CD14-positive monocyte (primary cell): ENCODE measurements around the gene SLC26A6. TPM values are rescaled to one million over a fixed set of nuclear protein-coding genes. Genes with fewer than 3 reads are reported as not detected.

Experiments used
- DNase-seq, 3 donors: peaks; one replicate each; pipeline ENCODE4 v3.0.0-alpha.2; 2011 to 2022
- H2AFZ ChIP-seq: 2 replicates; pipeline ENCODE4 v1.6.0; 2012; ENCODE audit warnings: mild to moderate bottlenecking, low read depth, low read length, inconsistent platforms; ENCODE audit not compliant: insufficient read depth, poor library complexity, severe bottlenecking
- H3K27ac ChIP-seq, 2 donors: 1 replicate in 1 of 2; 2 replicates in 1 of 2; pipeline ENCODE4 v1.5.1; 2012 to 2013; ENCODE audit warnings: low read length in 2 of 2, control low read depth in 1 of 2, inconsistent platforms in 1 of 2, low read depth in 1 of 2, mild to moderate bottlenecking in 1 of 2
- H3K27me3 ChIP-seq, 2 donors: one replicate each; pipeline versions ENCODE4 v1.6.0 to v1.6.1; 2011 to 2013; ENCODE audit warnings: low read length in 2 of 2; ENCODE audit not compliant: control insufficient read depth in 2 of 2, insufficient read depth in 2 of 2
- H3K36me3 ChIP-seq, 2 donors: replicated peaks in 1 of 2; 1 replicate in 1 of 2; 2 replicates in 1 of 2; pipeline versions ENCODE4 v1.5.1 to v1.6.1; 2012 to 2013; ENCODE audit warnings: low read length in 2 of 2, control low read depth in 1 of 2, inconsistent platforms in 1 of 2, mild to moderate bottlenecking in 1 of 2; ENCODE audit not compliant: insufficient read depth in 2 of 2, control insufficient read depth in 1 of 2
- H3K4me1 ChIP-seq, 2 donors: 1 replicate in 1 of 2; 2 replicates in 1 of 2; pipeline versions ENCODE4 v1.5.1 to v1.6.1; 2012 to 2013; ENCODE audit warnings: low read length in 2 of 2, control low read depth in 1 of 2, inconsistent platforms in 1 of 2, mild to moderate bottlenecking in 1 of 2, moderate library complexity in 1 of 2; ENCODE audit not compliant: insufficient read depth in 2 of 2, control insufficient read depth in 1 of 2
- H3K4me2 ChIP-seq: replicated peaks from 2 replicates; pipeline ENCODE3; 2012; ENCODE audit warnings: low read length, moderate library complexity, mild to moderate bottlenecking; ENCODE audit not compliant: poor library complexity, severe bottlenecking; ENCODE audit errors: extremely low read depth
- H3K4me3 ChIP-seq, 3 experiments: fragments of 200-600 bp in 1 of 3; sonication (generic) in 1 of 3; replicated peaks in 1 of 3; 1 replicate in 2 of 3; 2 replicates in 1 of 3; pipeline ENCODE4 v1.5.1; 2011 to 2013; ENCODE audit warnings: low read length in 3 of 3, mild to moderate bottlenecking in 3 of 3, control low read depth in 2 of 3, low read depth in 2 of 3, inconsistent platforms in 1 of 3, moderate library complexity in 1 of 3
- H3K79me2 ChIP-seq: 2 replicates; pipeline ENCODE4 v1.6.0; 2012; ENCODE audit warnings: mild to moderate bottlenecking, control low read depth, inconsistent platforms, low read length, moderate library complexity; ENCODE audit not compliant: insufficient read depth
- H3K9ac ChIP-seq: 2 replicates; pipeline ENCODE4 v1.6.0; 2017; ENCODE audit warnings: low read length, mild to moderate bottlenecking; ENCODE audit not compliant: insufficient read depth, poor library complexity, severe bottlenecking
- H3K9me3 ChIP-seq, 2 donors: replicated peaks in 1 of 2; 1 replicate in 1 of 2; 2 replicates in 1 of 2; pipeline versions ENCODE4 v1.5.1 to v1.6.1; 2012 to 2013; ENCODE audit warnings: low read length in 2 of 2, control low read depth in 1 of 2; ENCODE audit not compliant: control insufficient read depth in 1 of 2, insufficient read depth in 1 of 2
- H4K20me1 ChIP-seq: 2 replicates; pipeline ENCODE4 v1.6.0; 2012; ENCODE audit warnings: mild to moderate bottlenecking, low read length, control low read depth, moderate library complexity; ENCODE audit not compliant: insufficient read depth
- H3K27ac Mint-ChIP-seq, 7 donors: one replicate each; pipeline ENCODE4 v1.8.0; 2020; ENCODE audit warnings: mild to moderate bottlenecking in 7 of 7, mixed read lengths in 7 of 7, moderate library complexity in 6 of 7, inconsistent platforms in 2 of 7
- H3K27me3 Mint-ChIP-seq, 3 donors: one replicate each; pipeline ENCODE4 v1.8.0; 2021 to 2022; ENCODE audit warnings: low read depth in 3 of 3, mild to moderate bottlenecking in 3 of 3, mixed read lengths in 3 of 3, moderate library complexity in 3 of 3, inconsistent platforms in 1 of 3
- H3K36me3 Mint-ChIP-seq, 2 donors: one replicate each; pipeline ENCODE4 v1.8.0; 2020; ENCODE audit warnings: mixed read lengths in 2 of 2, inconsistent platforms in 1 of 2, mild to moderate bottlenecking in 1 of 2
- H3K4me1 Mint-ChIP-seq: one replicate; pipeline ENCODE4 v1.8.0; 2020; ENCODE audit warnings: mild to moderate bottlenecking, mixed read lengths
- H3K4me3 Mint-ChIP-seq, 2 donors: one replicate each; pipeline ENCODE4 v1.8.0; 2020; ENCODE audit warnings: mild to moderate bottlenecking in 2 of 2, mixed read lengths in 2 of 2, moderate library complexity in 1 of 2
- H3K9me3 Mint-ChIP-seq, 7 donors: one replicate each; pipeline ENCODE4 v1.8.0; 2020 to 2022; ENCODE audit warnings: mixed read lengths in 7 of 7, mild to moderate bottlenecking in 6 of 7, moderate library complexity in 6 of 7, inconsistent platforms in 2 of 7
- CTCF ChIP-seq: fragments of 200-600 bp; IDR thresholded peaks from one replicate; pipeline ENCODE4 v1.8.0; 2022; ENCODE audit warnings: antibody characterized with exemption, mild to moderate bottlenecking
- WGBS: methylation state at CpG from one replicate; pipeline ENCODE4 v1.1.5; 2013; ENCODE audit warnings: missing lambda C conversion rate; ENCODE audit not compliant: insufficient coverage; 5-methylcytosine and 5-hydroxymethylcytosine counted together
- intact Hi-C, 2 donors: fragments of 100-400 bp; cut with micrococcal nuclease; formaldehyde crosslinking; loops; one replicate each; pipeline versions ENCODE4 v1.15.0 to v1.15.1; 2023
- polyA plus RNA-seq, 3 donors: library from polyadenylated mRNA; depleted of rRNA in 1 of 3; unstranded in 2 of 3; stranded (reverse) in 1 of 3; fragments of 300-500 nt in 2 of 3; fragments of >200 nt in 1 of 3; fragmentation: Illumina TruSeq in 2 of 3; gene quantifications; 1 replicate in 2 of 3; 2 replicates in 1 of 3; pipeline ENCODE4 v1.2.3, GENCODE V29; 2012 to 2021

Gene SLC26A6
- polyA plus RNA-seq, 3 donors, result 16.3 to 92.8 (median 20.4) TPM

GRCh38 chr3:48585411-48585810, 49.9 kb downstream of the SLC26A6 start:
- H3K36me3 ChIP-seq, result no peaks in the 10 kb centered on the region
- H3K4me1 Mint-ChIP-seq, result no peaks in the 10 kb centered on the region
- intact Hi-C loops, result no loop called here
- 86% methylated on average over 1 of the region's 8 CpGs for WGBS
- no peak overlapping the region for H3K4me2 ChIP-seq
- no peak overlapping the region for H3K9ac ChIP-seq
- peaks cover 0 to 3% (median 0%) of the 10 kb centered on the region in 7 donors for H3K9me3 Mint-ChIP-seq
- no peak for DNase-seq
- H2AFZ ChIP-seq, result no peak overlapping the region
- H3K36me3 Mint-ChIP-seq, result no peaks in the 10 kb centered on the region
- H3K4me3 ChIP-seq, result no peak overlapping the region
- no peaks in the 10 kb centered on the region for H4K20me1 ChIP-seq
- H3K27me3 ChIP-seq, result peaks cover 0 to 17% of the 10 kb centered on the region in 2 donors
- no peak overlapping the region for H3K4me3 Mint-ChIP-seq
- H3K4me1 ChIP-seq, result no peaks in the 10 kb centered on the region
- H3K27me3 Mint-ChIP-seq, result peaks cover 17 to 25% (median 23%) of the 10 kb centered on the region in 3 donors
- no peaks in the 10 kb centered on the region for H3K9me3 ChIP-seq
- no peak for TF ChIP-seq CTCF
- H3K27ac ChIP-seq, result no peak overlapping the region
- peak overlapping the region in 1 of 7 donors; percentile 35 for H3K27ac Mint-ChIP-seq
- H3K79me2 ChIP-seq, result no peaks in the 10 kb centered on the region

- H3K4me1 ChIP-seq, result no peaks in the 10 kb centered on the region
- no peak for TF ChIP-seq CTCF
- no peak for DNase-seq
- intact Hi-C loops, result no loop called here
- no peak overlapping the region for H3K4me3 Mint-ChIP-seq
- no peaks in the 10 kb centered on the region for H3K79me2 ChIP-seq
- no peak overlapping the region for H3K9ac ChIP-seq
- no peaks in the 10 kb centered on the region for H3K36me3 ChIP-seq
- no peaks in the 10 kb centered on the region for H3K9me3 ChIP-seq
- peaks cover 16 to 21% (median 21%) of the 10 kb centered on the region in 3 donors for H3K27me3 Mint-ChIP-seq
- no peaks in the 10 kb centered on the region for H3K36me3 Mint-ChIP-seq
- WGBS, result no CpG with 5 or more reads among the region's 9 CpGs
- H3K9me3 Mint-ChIP-seq, result peaks cover 0 to 3% (median 0%) of the 10 kb centered on the region in 7 donors
- no peaks in the 10 kb centered on the region for H4K20me1 ChIP-seq
- H3K4me3 ChIP-seq, result no peak overlapping the region
- H3K27ac ChIP-seq, result no peak overlapping the region
- no peak overlapping the region for H2AFZ ChIP-seq
- H3K27me3 ChIP-seq, result peaks cover 0 to 12% of the 10 kb centered on the region in 2 donors
- no peaks in the 10 kb centered on the region for H3K4me1 Mint-ChIP-seq
- no peak overlapping the region for H3K4me2 ChIP-seq
- no peak overlapping the region for H3K27ac Mint-ChIP-seq
Measured at GRCh38 chr3:48584836-48585235, 50.4 kb downstream of the SLC26A6 start.
